Measurements from ENCODE around the gene GRM1. TPM values are rescaled to one million over a fixed set of nuclear protein-coding genes. Genes with fewer than 3 reads are reported as not detected.

GRM1 gene
- under 0.01 TPM for total RNA-seq

DNA sequence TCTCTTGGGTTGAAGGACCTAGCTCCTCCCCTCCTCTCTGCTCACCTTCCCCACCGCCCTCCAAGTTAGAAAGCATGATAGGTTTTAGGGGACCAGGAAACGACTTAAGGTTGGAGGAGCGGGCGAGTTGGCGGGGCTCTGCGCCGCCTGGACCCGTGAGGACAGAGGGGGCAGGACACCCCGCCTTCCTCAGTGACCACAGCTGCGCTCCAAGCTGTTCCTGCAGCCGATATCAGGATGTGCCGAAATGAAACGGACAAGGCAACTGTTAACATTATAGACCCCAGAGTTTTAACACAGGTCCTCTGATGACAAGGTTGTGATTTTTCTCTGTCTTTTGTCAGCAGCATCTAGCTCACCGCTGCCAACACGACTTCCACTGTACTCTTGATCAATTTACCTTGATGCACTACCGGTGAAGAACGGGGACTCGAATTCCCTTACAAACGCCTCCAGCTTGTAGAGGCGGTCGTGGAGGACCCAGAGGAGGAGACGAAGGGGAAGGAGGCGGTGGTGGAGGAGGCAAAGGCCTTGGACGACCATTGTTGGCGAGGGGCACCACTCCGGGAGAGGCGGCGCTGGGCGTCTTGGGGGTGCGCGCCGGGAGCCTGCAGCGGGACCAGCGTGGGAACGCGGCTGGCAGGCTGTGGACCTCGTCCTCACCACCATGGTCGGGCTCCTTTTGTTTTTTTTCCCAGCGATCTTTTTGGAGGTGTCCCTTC lies at the start of gene GRM1:
GRM1 (plus strand) TSS at position 212 of the 722 bp plus-strand sequence; CDS start at position 668, 456 bp downstream.
- DNase-seq (ENCODE audit: low read depth in 2 of 3, low spot score in 2 of 3) = no peak

DNA sequence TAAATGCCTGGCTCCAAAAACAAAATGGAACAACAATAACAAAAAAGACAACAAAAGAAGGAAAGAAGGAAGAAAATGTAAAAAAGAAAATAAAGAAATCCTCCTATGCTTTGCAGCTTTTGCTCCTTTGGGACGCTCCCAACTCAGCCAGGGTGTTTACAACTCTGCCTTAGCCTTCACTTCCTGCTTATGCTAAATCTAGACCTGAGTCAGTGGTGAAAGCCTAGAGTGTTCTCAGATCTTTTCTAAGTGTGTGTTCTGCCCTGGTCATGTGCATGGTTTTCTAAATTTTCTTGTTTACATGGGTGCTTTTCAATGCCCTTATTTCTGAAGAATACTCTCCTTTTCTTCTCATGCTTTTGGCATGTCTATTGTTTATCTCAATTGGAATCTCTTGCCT lies 19.5 kb upstream of the GRM1 start:
- no peak for DNase-seq (ENCODE audit: low read depth in 2 of 3, low spot score in 2 of 3)

DNA sequence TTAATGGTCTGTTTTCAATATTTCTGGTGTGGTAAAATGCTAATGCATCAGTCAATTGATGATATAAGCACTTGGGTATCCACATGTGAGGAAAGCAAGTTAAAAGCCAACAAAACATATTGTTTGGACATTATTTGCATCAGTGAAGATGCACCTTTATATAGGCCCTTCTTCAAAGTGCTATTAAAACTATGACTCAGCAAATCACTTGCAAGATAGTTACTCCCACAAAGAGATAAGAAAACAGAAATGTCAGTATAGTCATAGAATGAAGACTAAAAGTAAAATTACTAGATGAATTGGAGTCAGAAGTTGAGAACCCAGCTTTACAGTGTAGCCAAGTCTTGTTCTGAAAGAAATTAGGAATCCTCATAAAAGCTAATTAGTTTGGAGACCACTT lies 14.6 kb upstream of the GRM1 start:
- no peak for DNase-seq (ENCODE audit: low read depth in 2 of 3, low spot score in 2 of 3)

DNA sequence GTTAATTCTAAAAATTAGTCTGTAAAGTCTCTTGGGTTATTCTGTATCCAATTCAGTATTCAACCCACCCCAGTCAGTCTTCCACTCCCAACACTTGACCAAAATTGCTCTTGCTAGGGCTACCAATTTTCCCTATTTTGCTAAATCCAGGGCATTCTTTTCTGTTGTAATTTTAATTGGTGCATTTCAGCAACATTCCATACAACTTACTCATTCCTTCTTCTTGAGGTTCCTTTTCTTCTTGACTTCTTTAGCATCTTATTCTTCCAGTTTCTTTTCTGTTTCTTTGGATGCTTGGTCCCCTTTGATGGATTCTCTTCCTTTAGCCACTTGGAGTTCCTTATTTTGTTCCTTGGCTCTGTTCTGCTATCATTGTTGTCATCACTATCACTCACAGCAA lies 11.2 kb upstream of the GRM1 start:
- DNase-seq (ENCODE audit: low read depth in 2 of 3, low spot score in 2 of 3) = no peak

DNA sequence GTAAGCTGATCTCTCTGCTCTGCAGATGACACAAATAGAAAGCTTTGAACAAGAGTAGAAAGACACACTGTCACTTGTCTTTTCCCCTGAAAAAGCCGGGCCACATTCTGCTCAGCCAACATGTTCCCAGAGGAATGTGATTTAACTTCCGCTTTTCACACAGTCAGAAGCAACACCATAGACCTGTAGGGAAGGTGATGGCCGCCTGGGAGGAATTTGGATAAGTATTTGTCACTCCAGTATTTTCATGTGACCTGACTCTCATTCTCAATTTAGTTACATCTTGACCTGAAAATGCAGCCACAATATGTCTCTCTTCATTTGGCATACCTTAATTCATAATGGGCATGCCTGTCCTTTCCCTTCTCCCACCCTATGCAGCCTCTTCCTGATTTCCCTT lies 2.0 kb upstream of the GRM1 start:
- DNase-seq (ENCODE audit: low read depth in 2 of 3, low spot score in 2 of 3) = no peak

DNA sequence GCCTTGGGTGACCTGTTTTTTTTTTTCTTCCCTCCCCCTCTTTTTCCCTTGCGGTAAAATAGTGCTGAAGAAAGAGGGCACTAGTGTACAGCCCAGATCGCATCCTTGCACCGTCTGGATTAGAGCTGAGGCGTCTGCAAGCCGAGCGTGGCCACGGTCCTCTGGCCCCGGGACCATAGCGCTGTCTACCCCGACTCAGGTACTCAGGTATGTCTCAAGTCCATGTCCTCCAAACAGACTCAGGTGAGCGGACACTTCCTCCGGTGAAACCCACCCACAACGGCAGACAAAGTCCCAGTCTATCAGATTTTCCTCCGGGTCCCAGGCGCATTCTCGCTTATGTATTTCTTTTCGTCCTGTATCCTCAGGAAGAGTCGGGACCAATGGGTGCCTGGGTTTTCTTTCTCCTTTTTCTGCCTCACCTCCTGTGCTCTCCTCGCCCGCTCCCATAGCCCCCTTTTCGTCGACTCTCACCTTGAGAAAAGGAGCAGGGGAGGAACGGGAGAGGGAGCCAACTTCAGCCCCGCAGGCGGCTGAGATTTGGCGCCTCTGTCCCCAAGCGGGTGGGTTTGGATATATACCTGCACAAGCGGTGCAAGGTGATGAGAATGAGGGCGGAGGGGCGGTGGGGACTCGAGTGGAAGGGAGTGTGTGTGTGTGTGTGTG lies 1.1 kb upstream of the GRM1 start:
- DNase-seq (ENCODE audit: low read depth in 2 of 3, low spot score in 2 of 3) = peak in 1 of 3 donors; percentile 16

DNA sequence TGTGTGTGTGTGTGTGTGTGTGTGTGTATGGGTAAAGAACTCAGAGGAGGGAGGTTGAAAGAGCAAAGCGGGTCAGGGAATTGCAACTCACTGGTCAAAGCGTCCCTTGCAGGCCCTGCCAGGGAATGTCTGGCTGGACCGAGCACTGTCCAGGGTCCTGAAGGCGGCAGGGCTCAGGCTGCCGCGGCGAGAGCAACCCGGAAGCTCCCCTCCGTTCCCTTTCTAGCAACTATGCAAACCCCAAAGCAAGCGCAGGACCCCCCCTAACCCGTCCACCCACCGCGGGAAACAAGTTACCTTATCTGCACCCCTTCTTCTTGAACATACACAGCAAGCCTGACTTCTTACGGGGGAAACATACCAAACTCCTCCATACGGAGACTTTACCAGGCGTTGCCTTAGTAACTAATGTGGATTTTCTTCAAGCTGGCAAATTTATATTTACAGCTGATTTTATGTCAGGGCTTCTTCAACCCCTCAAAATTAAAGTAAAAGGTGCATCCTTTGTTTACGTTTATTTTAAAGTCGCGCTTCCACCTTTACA lies 538 bp upstream of the GRM1 start:
- peak in 2 of 3 donors; percentile 56 to 65 for DNase-seq (ENCODE audit: low read depth in 2 of 3, low spot score in 2 of 3)

DNA sequence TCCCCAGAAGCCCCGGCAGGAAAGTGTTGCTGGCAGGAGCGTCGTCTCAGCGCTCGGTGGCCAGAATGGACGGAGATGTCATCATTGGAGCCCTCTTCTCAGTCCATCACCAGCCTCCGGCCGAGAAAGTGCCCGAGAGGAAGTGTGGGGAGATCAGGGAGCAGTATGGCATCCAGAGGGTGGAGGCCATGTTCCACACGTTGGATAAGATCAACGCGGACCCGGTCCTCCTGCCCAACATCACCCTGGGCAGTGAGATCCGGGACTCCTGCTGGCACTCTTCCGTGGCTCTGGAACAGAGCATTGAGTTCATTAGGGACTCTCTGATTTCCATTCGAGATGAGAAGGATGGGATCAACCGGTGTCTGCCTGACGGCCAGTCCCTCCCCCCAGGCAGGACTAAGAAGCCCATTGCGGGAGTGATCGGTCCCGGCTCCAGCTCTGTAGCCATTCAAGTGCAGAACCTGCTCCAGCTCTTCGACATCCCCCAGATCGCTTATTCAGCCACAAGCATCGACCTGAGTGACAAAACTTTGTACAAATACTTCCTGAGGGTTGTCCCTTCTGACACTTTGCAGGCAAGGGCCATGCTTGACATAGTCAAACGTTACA lies 817 bp downstream of the GRM1 start:
- no peak for DNase-seq (ENCODE audit: low read depth in 2 of 3, low spot score in 2 of 3)

DNA sequence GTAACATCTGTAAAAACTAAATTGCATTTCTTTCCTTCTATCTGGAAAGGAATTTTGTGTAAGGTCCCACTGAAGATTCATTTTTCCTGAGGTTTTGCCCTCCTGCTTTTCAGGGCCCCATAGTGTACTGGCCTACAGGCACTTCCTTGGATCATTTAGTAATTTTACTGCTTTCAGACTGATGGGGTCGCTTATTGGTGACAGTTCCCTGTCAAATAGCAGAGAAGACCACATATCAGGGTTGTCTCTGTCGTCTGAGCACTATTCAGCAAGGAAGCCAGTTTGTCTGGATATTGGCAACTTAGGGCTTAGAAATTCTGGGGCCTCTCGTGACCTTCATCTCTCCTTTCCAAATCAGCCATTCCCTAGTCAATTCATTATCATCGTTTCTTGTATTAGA lies 3.5 kb downstream of the GRM1 start:
- DNase-seq (ENCODE audit: low read depth in 2 of 3, low spot score in 2 of 3) = no peak

DNA sequence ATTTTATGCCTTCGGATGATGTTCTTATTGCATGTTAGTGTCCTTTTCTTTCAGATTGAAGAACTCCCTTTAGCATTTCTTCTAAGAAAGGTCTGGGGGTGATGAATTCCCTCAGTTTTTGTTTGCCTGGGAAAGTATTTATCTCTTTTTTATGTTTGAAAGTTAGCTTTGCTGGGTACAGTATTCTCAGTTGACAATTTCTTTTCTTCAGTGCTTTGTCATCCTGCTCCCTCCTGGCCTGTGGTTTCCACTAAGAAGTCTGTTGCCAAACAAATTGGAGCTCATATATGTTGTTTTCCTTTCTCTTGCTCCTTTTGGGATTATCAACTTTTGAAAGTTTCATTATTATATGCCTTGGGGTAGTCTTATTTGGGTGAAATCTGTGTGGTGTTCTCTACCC lies 11.5 kb downstream of the GRM1 start:
- DNase-seq (ENCODE audit: low read depth in 2 of 3, low spot score in 2 of 3) = no peak

DNA sequence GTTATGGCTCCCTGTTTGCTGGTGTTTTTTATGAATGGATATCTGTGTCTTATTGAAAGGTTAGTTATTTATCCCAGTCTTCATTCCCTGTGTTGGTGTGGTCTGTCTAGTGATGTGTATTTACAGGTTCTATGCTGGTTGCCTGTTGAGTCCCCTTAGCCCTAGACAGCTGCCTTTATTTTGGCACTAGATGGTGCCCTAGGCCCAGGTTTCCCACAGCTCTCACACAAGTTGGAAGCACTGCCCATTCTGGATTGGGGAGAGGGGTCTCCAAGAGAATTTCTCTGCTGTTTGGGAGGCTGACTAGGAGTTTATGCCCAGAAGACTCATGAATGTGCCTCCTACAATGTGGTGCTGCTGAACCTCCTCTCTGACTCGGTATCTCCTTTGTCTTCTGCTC lies 12.4 kb downstream of the GRM1 start:
- DNase-seq (ENCODE audit: low read depth in 2 of 3, low spot score in 2 of 3) = peak in 1 of 3 donors; percentile 11

DNA sequence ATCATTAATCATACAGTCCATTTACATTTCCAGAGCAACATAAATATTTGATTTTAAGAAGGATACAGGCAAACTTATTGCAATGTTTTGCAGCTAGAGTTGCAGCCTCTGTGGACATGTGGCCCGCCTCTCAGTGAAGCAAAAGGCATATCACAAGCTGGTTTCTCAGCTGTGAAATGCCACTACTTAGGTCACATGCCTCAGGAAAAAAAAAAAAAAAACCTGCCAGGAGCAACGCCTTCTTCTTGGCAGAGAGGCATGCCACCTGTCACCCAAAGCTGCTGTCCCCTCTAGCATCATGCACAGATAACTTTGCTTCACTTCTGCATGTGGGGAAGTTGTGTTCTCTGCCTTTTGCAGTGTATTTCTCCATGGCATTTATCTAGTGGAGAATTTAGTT lies 18.5 kb downstream of the GRM1 start:
- DNase-seq (ENCODE audit: low read depth in 2 of 3, low spot score in 2 of 3) = no peak

DNA sequence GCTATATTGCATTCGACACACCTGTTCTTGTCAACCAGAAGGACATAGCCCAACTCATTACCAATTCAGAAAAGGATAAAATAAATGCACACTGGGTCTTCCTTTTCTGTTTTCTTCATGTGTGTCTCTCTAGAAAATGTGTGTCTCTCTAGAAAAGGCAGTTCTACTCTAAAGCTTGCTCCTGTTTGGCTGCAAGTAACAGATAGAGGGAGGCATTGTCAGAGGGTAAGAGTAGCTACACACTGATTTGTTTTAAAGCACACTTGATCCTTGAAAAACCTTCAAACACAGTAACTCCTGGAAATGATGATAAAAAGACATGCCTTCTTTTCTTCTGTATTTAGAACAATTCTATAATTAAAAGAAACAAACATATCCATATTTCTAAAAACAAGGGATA lies 21.3 kb downstream of the GRM1 start:
- DNase-seq (ENCODE audit: low read depth in 2 of 3, low spot score in 2 of 3) = no peak

DNA sequence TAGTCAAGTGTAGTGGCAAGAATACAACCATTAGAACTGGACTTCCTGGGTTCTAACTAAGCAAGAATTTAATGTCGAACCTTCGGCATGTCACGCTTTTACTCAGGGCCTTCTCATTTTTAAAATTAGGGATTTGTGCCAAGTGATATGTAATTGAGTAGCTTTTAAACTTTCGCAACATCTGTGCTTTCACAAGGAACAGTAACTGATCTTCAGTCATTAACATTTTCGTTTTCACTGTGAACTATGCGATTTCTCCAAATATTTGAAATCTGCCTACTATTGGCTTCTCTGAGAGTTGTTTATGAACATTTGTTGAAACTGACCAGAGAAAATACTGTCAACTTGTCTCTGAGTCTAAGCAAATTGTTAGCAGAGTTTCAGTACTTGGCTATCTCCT lies 27.6 kb downstream of the GRM1 start:
- no peak for DNase-seq (ENCODE audit: low read depth in 2 of 3, low spot score in 2 of 3)

DNA sequence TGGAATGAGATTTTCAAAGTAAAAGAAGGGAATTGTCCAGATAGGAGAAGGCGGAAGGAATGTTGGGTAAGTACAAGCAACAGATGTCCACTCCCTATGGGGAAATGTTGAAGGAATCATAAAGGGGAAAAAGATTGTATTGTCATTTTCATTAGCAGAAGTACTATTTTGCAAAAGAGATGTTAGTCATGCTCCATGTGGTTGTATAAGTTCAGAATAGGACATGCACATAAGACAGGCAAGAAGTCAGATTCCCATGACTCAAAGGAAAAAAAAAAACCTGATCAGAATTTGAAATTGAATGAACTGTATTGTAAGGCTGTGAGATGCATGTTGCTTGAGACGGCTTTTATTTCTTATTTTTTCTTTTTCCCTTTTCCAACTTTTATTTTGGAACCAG lies 36.8 kb downstream of the GRM1 start:
- no peak for DNase-seq (ENCODE audit: low read depth in 2 of 3, low spot score in 2 of 3)

DNA sequence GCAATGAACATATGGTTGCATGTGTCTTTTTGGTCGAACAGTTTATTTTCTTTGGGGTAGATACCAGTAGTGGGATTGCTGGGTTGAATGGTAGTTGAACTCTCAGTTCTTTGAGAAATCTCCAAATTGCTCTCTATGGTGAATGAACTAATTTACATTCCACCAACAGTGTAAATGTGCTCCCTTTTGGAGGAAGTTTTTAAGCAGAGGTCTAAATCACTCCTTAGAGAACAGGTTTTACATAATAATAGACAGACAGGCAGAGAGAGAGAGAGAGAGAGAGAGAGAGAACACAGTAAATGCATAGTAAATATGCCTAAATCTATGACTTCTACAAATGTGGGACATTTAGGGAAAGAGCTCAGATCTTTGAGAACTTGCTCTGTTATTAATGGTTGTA lies 37.6 kb downstream of the GRM1 start:
- DNase-seq (ENCODE audit: low read depth in 2 of 3, low spot score in 2 of 3) = no peak

DNA sequence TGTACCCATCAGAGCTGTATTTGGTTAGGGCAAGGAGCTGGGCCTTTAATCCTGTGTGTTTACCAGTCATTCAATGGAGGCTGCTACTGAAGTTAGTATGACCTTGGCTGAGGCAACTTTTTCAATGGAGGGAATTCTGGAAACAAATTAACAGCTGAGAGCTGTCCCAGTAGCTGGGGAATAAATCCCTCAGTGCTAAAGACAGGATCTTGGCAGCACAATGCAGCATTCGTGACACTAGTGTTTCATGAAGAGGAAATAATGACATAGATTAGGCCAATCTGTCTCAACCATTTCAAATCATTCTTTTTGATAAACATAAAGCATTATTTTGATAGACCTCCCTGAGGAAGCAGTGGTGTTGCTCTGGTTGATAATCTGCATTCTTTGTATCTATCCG lies 42.9 kb downstream of the GRM1 start:
- no peak for DNase-seq (ENCODE audit: low read depth in 2 of 3, low spot score in 2 of 3)

DNA sequence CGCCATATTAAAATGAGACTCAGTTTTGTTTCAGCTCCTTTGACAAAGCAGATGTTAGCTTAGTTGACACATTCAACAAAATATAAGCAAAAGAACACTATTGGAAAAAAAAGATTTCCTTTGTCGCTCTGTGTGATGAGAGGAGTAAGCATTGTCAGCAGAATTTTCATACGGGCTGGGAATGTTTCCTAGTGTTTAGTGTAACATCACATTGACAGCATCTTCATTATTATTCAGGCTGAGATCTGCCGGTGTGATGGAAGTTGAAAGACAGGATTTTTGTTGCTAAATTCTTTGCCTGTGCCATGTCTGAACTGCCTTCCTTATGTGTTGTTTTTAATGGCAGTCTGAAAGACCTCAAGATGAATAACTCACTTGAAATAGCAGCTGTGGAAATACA lies 49.1 kb downstream of the GRM1 start:
- DNase-seq (ENCODE audit: low read depth in 2 of 3, low spot score in 2 of 3) = no peak

DNA sequence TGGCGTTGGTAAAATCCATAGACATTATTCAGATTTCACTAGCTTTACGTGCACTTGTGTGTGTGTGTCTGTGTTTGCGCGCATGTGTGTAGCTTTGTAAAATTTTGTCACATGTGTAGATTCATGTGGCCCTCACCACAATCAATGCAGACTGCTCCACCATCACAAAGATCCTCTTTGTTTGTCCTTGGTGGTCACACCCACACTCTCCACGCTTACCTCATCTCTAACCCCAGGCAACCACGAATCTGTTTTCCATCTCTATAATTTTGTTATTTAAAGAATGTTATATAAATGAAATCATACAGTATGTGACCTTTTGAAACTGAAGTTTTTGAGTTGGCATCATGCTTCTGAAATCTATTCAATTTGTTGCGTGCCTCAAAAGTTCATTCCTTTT lies 58.5 kb downstream of the GRM1 start:
- DNase-seq (ENCODE audit: low read depth in 2 of 3, low spot score in 2 of 3) = no peak

DNA sequence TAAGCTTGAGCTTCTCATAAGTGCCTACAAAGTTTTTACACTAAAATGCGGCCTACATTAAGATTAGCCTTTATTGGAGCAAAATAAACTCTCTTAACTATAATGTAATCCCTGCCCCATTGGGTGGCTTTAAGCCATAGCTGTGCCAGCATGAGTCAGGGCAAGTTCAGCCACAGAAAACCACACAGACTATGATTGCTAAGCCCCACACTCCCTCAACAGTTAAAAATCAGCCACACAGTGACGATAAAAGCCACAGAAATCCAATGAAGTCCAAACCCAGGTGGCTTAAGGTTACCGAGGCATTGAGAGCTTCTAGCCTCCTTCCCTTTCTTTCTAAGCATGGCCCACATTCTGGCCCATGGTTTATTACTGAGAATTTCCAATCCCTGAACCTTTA lies 61.6 kb downstream of the GRM1 start:
- DNase-seq (ENCODE audit: low read depth in 2 of 3, low spot score in 2 of 3) = no peak

DNA sequence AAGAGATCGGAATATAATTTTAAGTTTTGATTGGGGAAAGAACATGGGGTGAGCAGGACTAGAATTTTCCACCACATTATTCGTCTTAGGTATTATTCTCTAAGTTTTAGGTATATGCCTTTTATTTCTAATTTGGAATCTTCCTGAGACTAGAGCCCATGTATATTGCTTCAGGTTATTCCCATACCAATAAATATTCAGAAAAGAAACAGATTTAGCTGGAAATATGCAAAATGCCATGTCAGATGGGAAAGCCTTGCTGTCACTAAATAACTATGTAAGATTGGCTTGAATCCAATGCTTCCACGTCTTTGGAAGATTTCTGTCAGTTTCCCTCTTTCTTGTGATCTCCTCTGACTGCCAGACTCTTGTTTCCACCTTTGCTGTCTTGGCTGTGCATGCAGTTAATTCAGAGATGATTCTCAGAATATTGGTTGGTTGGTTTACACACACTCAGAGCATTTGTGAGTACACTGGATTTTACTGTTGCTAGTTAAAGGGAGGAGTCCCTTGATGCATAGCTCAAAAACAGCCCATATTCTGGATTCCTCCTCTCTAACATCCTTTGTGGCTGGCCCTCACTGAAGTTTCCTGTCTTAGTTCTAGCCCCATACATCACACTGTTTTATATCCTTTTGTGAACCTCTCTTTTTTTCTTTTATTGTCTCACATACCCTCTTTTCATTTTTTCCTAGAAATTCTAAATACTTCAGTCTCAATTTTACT lies 64.3 kb downstream of the GRM1 start:
- no peak for DNase-seq (ENCODE audit: low read depth in 2 of 3, low spot score in 2 of 3)
